HG02623 (cell line): ENCODE data around the gene OSBP.
A peak's percentile ranks its signal among the peaks of the same experiment; 100 is the strongest.

Source experiments
- ATAC-seq: cut with Tn5 transposase; IDR thresholded peaks from one replicate; pipeline ENCODE4 v1.9.1; 2021; ENCODE audit warnings: moderate library complexity; ENCODE audit not compliant: unreplicated experiment

Gene OSBP

GRCh38 chr11:59607703-59608454 is 7.7 kb downstream of the OSBP start:
- ATAC-seq: no peak

GRCh38 chr11:59602432-59602831 is 13.1 kb downstream of the OSBP start:
- ATAC-seq: no peak

- ATAC-seq: no peak
Observed at GRCh38 chr11:59601788-59602187, 13.8 kb downstream of the OSBP start.

- no peak for ATAC-seq
Observed at GRCh38 chr11:59600636-59601035, 14.9 kb downstream of the OSBP start.

GRCh38 chr11:59600234-59600633 is 15.3 kb downstream of the OSBP start:
- ATAC-seq: no peak

- no peak for ATAC-seq
Observed at GRCh38 chr11:59598961-59599360, 16.6 kb downstream of the OSBP start.

GRCh38 chr11:59584294-59584693 is 31.3 kb downstream of the OSBP start:
- ATAC-seq: no peak

- no peak for ATAC-seq
Observed at GRCh38 chr11:59582006-59582405, 33.6 kb downstream of the OSBP start.

GRCh38 chr11:59578369-59578768 is 37.2 kb downstream of the OSBP start:
- ATAC-seq: no peak

GRCh38 chr11:59575505-59575904 is 40.1 kb downstream of the OSBP start:
- no peak for ATAC-seq

GRCh38 chr11:59574932-59575502 is 40.6 kb downstream of the OSBP start:
- ATAC-seq: no peak

- no peak for ATAC-seq
Observed at GRCh38 chr11:59574467-59574866, 41.1 kb downstream of the OSBP start.

- ATAC-seq: no peak
Observed at GRCh38 chr11:59573216-59573615, 42.4 kb downstream of the OSBP start.

- no peak for ATAC-seq
Observed at GRCh38 chr11:59572091-59572490, 43.5 kb downstream of the OSBP start.

- no peak for ATAC-seq
Observed at GRCh38 chr11:59562292-59562691, 53.3 kb downstream of the OSBP start.

GRCh38 chr11:59560702-59561473 is 54.7 kb downstream of the OSBP start:
- ATAC-seq: peak; percentile 40

- peak; percentile 29 for ATAC-seq
Observed at GRCh38 chr11:59560290-59560701, 55.3 kb downstream of the OSBP start.

- ATAC-seq: no peak
Observed at GRCh38 chr11:59559886-59560285, 55.7 kb downstream of the OSBP start.

- ATAC-seq: no peak
Observed at GRCh38 chr11:59558270-59558643, 57.3 kb downstream of the OSBP start.

GRCh38 chr11:59556917-59557348 is 58.6 kb downstream of the OSBP start:
- no peak for ATAC-seq

- peak; percentile 21 for ATAC-seq
Observed at GRCh38 chr11:59556115-59556916, 59.3 kb downstream of the OSBP start.
